ENCODE results near the gene OTUB1. TPM values are rescaled to one million over a fixed set of nuclear protein-coding genes. Genes with fewer than 3 reads are reported as not detected.

The OTUB1 gene
- total and polyA plus RNA-seq, 9 of the 15 experiments (the other 6 are each of a cell fraction or from before 2014, with no cell fraction given) = 29.5 to 134 (median 66.1) TPM

GRCh38 chr11:63986156-63986931 lies at the start of gene OTUB1 (continued):
- no peak for TF ChIP-seq ZNF655 (CRISPR knock-in tag; IDR thresholded peaks at IDR 0.05)
- TF ChIP-seq ZNF592 (IDR thresholded peaks at IDR 0.05) = no peak
- TF ChIP-seq TAF15 (IDR thresholded peaks at IDR 0.05; ENCODE audit: low read depth, low read length) = no peak
- TF ChIP-seq ATF2 (CRISPR knock-in tag; IDR thresholded peaks at IDR 0.05) = no peak
- no peak for TF ChIP-seq ZBTB12 (CRISPR knock-in tag; IDR thresholded peaks at IDR 0.05)
- TF ChIP-seq FOXJ3 (CRISPR knock-in tag; IDR thresholded peaks at IDR 0.05) = no peak
- TF ChIP-seq NELFE (IDR thresholded peaks at IDR 0.05; ENCODE audit: insufficient read depth, insufficient read length) = no peak
- no peak for TF ChIP-seq GATA2 (CRISPR knock-in tag; IDR thresholded peaks at IDR 0.05)
- TF ChIP-seq MTA1 (IDR thresholded peaks at IDR 0.05; ENCODE audit: borderline replicate concordance) = no peak
- TF ChIP-seq SMAD1 (IDR thresholded peaks at IDR 0.05; ENCODE audit: low read depth, low read length, partially characterized antibody) = no peak
- no peak for TF ChIP-seq KLF13 (tag; IDR thresholded peaks at IDR 0.05; ENCODE audit: borderline replicate concordance, low read depth)
- no peak for TF ChIP-seq EWSR1 (IDR thresholded peaks at IDR 0.05; ENCODE audit: borderline replicate concordance, low read depth, partially characterized antibody)
- TF ChIP-seq PML (IDR thresholded peaks at IDR 0.05; ENCODE audit: low read length) = peak; percentile 55; the same call in 1 of the 2 replicates
- no peak for TF ChIP-seq RBM39 (optimal IDR thresholded peaks at IDR 0.05; ENCODE audit: low read depth, low read length)
- TF ChIP-seq BDP1 (IDR thresholded peaks at IDR 0.05; ENCODE audit: insufficient read depth, insufficient read length) = no peak
- no peak for TF ChIP-seq CAMTA2 (CRISPR knock-in tag; conservative IDR thresholded peaks at IDR 0.05)
- 0 out of 2 replicates have a peak, but pooled peaks have one; percentile 21 for TF ChIP-seq MTA2 (IDR thresholded peaks at IDR 0.05; ENCODE audit: low read depth)
- TF ChIP-seq ETV1 (tag; conservative IDR thresholded peaks at IDR 0.05; ENCODE audit: low read depth) = 0 out of 2 replicates have a peak, but pooled peaks have one; percentile 37
- TF ChIP-seq STAT5A (IDR thresholded peaks at IDR 0.05; ENCODE audit: borderline replicate concordance, low read length) = no peak
- no peak for TF ChIP-seq NR4A1 (CRISPR knock-in tag; IDR thresholded peaks at IDR 0.05)
- no peak for TF ChIP-seq NR4A1 (tag; IDR thresholded peaks at IDR 0.05)

Data from K562 (cell line).